SH-SY5Y (cell line): ENCODE results near the gene MMRN2.

Source experiments
- GATA2 ChIP-seq: IDR thresholded peaks from 2 replicates; pipeline ENCODE4 v1.6.1; 2011; ENCODE audit warnings: mild to moderate bottlenecking, low read depth, low read length
- GATA3 ChIP-seq: IDR thresholded peaks from 2 replicates; pipeline ENCODE4 v1.6.1; 2011; ENCODE audit warnings: low read depth, mild to moderate bottlenecking, low read length, moderate library complexity

GRCh38 chr10:86981716-86982115, 24.3 kb upstream of the MMRN2 start:
- TF ChIP-seq GATA2 (no peak), GATA3 (no peak)
